GM21515 (cell line): ENCODE data around the gene LMO7.

Experiments used
- ATAC-seq: cut with Tn5 transposase; IDR thresholded peaks from one replicate; pipeline ENCODE4 v1.9.1; 2021; ENCODE audit not compliant: unreplicated experiment

Gene LMO7

DNA sequence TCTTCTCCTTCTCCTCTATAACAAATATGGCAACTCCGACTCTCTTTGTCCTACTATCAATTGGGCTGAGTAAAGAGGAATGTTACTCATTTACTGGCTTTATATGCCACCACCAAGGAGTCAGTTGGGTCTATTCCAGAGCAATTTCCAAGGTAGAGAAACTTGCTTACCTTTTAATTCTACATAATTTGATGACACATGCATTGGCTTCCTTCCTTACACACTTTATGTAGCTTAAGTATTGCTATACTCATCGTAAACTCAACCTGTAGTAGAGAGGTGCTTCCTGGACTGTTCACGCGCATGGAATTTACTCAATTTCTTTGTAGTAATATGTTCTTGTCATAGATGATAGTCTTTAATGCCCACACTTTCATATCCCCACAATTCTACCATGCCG, 160.7 kb downstream of the LMO7 start:
- no peak for ATAC-seq

GRCh38 chr13:75797239-75797638, 161.1 kb downstream of the LMO7 start:
- no peak for ATAC-seq

DNA sequence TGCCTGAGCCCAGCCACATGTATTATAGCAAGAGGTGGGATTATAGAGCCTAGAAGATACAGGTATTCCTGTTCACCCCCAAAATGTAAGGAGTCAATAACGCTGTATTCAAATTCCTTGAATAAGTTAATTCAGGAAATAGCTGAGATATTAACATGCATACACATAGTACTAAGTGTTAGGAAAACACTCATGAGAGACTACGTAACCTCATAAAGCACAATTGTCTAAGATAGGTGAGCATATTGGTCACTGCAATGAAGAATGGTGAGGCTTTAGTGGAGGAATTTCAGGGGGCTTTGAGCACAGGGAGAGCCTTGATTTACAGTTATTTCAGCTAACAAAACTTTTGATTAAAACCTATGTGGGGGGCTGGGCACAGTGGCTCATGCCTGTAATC, 161.6 kb downstream of the LMO7 start:
- no peak for ATAC-seq

DNA sequence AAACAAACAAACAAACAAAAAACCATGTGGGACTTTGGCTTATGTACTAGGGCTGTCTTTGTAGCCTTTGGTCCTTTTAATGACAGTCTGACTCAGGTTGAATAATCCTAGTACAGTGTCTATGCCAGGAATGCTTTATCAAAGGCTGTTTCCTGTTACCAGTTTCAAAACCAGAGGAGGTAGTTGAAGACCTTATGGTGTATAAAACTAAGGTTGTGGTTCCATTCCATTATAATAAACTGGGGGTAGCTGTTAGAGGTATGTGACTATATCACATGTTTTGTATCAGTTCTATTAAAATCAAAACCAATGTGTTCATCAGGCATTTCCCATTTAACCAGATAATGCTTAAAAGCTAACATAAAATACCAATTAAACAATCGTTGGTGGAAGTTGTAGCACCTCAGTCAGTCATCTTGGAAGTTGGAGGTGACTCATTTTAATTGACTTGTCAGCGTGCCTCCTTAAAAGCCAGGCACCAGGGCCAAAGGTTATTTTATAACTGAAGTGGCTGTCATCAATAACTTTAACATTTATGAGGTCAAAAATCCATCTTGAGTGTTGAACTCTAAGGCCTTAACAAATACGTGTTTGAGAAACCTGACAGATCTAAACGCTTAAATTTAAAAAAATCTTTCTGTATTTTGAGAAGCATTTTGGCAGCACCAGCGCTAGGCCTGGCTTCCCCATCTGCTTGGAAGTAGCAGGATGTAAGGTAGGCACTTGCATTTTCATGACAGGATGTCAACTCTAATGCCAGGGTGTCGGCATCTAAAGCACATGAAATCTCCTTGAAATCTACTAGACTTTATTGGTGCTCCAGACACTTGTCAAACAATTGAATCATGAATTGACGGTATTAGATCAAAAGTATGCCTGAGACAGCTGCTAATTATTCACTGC, 162.5 kb downstream of the LMO7 start:
- ATAC-seq, result no peak

- no peak for ATAC-seq
Measured at GRCh38 chr13:75800545-75800944, 164.4 kb downstream of the LMO7 start.

DNA sequence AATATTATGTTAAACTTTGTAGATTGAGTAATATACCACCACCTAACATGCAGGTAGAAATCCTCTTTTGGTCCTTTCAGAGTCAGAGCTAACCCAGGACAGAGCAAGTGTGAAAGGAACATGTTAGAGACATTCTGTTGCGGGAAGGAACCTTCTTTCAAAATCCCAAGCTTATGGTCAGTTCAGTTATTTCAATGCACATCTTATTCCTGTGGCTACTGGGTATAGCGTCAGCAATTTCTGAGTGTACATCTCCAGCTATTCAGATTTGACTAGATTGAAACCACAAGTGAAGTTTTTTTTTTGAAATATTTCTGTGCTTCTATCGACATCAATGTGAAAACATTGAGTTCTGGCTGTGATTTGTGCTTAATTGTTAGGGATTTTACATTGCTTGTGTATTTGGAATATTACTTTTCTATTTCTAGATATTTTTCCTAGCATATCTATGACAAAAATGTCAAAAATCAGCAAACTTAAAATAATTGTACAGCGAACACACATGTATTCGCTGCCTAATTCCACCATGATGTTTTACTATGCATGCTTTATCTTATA, 165.3 kb downstream of the LMO7 start:
- ATAC-seq, result no peak

- ATAC-seq, result no peak
Measured at GRCh38 chr13:75802161-75802560, 166.0 kb downstream of the LMO7 start.

DNA sequence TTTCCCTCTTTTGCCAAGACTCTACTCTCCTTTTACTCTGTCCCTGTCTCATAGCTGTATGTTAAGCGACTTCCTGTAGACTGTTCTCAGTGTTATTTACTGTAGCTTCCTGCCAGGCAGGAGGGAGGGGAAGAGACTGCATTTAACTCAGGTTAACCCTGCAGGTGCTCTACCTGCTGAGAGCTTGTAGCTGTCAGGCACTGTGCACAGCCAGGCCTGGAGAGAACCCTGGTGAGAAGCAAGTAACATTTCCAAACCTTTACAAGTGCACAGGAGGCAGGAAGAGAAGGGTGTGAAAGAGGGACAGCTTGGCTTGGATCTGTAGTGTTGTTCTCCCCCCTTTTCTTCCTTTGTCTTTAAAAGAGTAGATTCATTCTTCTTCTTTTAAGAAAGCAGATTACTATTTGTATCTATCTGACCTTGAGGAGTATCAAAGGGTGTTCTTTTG, 167.1 kb downstream of the LMO7 start:
- no peak for ATAC-seq

- ATAC-seq, result no peak
Measured at GRCh38 chr13:75804054-75804453, 167.9 kb downstream of the LMO7 start.

DNA sequence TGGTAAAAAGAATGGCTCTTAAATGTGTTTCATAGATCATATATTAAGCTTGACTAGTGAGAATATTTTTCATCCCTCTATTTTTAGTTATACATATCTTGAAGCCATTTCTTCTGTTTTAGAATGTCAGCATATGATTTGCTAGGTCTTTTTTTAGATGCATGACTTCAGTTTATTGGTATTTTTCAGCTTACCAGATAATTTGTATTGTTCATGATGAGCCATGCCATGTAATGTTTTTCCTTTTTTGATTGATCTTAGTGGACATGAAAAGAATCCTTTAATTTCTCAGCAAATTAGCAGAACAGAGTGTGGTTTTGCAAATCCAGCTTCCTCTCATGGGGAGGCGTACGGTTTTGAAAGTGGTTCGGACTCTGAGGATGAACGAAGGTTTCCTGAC, 168.5 kb downstream of the LMO7 start:
- no peak for ATAC-seq

DNA sequence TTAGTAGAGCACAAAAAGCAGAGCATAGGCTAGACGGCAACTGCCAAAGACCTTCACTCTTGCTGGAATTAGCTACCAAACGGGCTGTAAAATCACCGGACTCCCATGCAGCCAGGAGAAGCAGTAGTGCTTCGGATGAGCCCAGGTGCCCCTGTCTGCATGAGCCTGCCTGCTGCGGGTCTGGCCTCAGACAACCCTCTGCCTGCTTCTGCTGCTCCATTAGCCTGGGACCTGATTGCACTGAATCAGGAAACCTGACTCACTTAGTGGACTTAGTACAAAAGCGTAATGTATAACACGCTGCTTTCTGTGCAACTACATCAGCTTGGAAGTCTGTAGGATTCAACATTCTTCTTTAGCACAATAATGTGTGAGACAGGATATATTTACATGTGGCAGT, 170.0 kb downstream of the LMO7 start:
- ATAC-seq, result no peak

GRCh38 chr13:75811361-75811760, 175.2 kb downstream of the LMO7 start:
- ATAC-seq, result no peak

DNA sequence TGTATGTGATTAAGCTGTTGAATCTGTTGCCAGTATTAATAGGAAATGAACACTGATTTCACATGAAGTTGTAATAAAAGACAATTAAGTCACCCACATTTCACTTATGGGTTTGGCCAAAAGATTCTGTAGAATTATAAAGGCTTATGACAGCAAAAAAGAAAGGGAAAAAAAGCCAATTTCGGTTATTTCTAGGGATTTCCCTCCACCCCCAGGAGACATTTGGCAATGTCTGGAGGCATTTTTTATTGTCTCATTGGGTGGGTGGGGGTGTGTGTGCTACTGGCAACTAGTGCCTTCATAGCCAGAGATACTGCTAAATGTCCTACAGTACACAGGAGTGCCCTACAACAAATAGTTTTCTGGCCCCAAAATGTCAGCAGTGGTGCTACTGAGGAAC, 175.7 kb downstream of the LMO7 start:
- no peak for ATAC-seq

- ATAC-seq, result no peak
Measured at GRCh38 chr13:75812751-75813181, 176.6 kb downstream of the LMO7 start.

- ATAC-seq, result no peak
Measured at GRCh38 chr13:75813323-75813722, 177.2 kb downstream of the LMO7 start.

- ATAC-seq, result no peak
Measured at GRCh38 chr13:75818179-75818967, 182.2 kb downstream of the LMO7 start.

GRCh38 chr13:75818968-75819225, 182.8 kb downstream of the LMO7 start:
- no peak for ATAC-seq

GRCh38 chr13:75825161-75825560, 189.0 kb downstream of the LMO7 start:
- no peak for ATAC-seq

- no peak for ATAC-seq
Measured at GRCh38 chr13:75825594-75825993, 189.5 kb downstream of the LMO7 start.

GRCh38 chr13:75826391-75826790, 190.3 kb downstream of the LMO7 start:
- no peak for ATAC-seq

DNA sequence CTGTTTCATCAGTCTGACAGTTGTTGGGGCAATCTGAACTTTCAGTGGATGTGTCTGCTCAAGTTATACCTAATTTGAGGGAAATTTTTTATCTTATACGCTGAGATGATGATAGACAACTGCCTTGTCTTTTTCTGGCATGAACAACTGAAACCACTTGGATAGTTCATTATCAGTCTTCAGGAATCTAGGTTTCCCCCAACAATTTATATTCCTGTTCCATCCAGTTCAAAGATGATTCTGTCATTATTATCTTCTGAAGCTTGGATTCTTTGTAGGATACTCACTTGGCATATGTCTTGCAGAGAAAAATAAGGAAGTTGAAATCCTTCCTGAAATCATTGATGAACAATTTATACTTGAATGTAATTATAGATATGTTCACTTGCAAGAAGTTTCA, 193.7 kb downstream of the LMO7 start:
- no peak for ATAC-seq

DNA sequence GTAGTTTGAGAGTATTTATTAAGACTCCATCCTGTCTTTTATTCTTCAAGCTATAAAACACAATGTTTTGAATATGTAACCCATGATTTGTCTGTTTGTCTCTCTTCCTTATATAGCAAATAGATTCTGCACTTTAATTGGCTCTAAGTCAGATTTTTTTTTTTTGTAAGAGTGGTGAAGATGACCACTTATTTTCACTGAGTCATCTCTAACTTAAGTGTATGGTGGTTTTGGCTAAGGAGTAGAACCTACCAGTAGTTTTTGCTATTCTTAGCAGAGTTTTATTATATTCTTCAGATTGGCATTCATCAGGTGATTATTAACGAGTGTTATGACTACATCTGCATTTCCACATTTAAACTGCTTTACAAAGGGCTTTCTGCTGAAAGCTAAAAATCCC, 194.7 kb downstream of the LMO7 start:
- ATAC-seq, result no peak
